Measurements from ENCODE around the gene TBX18. TPM values are rescaled to one million over a fixed set of nuclear protein-coding genes. Genes with fewer than 3 reads are reported as not detected.

Gene TBX18
- total RNA-seq, 1 experiment from 2014 or later: 14.4 TPM

- Histone ChIP-seq H3K4me3 (replicated peaks in 1 of 2; ENCODE audit: low read depth in 1 of 2, low read length in 2 of 2) (no peak overlapping the region), H3K9me2 (ENCODE audit: insufficient read depth) (no peaks in the 10 kb centered on the region), H3K36me3 (ENCODE audit: control insufficient read depth in 1 of 2, insufficient read depth in 2 of 2, low read length in 2 of 2) (no peaks in the 10 kb centered on the region), H2AFZ (ENCODE audit: low read depth, low read length, poor library complexity, severe bottlenecking) (no peak overlapping the region), H3K27me3 (ENCODE audit: insufficient read depth, low read length) (no peaks in the 10 kb centered on the region), H3K27ac (ENCODE audit: low read depth, low read length) (no peak overlapping the region), H3K9ac (ENCODE audit: low read length) (no peak overlapping the region), H3K79me2 (ENCODE audit: insufficient read depth, low read length) (no peaks in the 10 kb centered on the region), H3K9me3 (ENCODE audit: control insufficient read depth in 1 of 2, insufficient read depth in 1 of 2, low read depth in 1 of 2, low read length in 2 of 2) (no peaks in the 10 kb centered on the region), H4K20me1 (ENCODE audit: insufficient read depth) (no peaks in the 10 kb centered on the region), H3K4me2 (ENCODE audit: low read length) (no peak overlapping the region), H3K4me1 (ENCODE audit: control insufficient read depth in 1 of 2, insufficient read depth in 2 of 2, low read length in 2 of 2) (no peaks in the 10 kb centered on the region)
- POLR2A ChIA-PET: no interaction called here
- DNase-seq (ENCODE audit: low read depth, low spot score) (no peak), ATAC-seq (no peak)
- RAD21 ChIA-PET (ENCODE audit: low non-redundant PET in 1 of 2, low total read pairs in 2 of 2, uncharacterized antibody in 2 of 2, unreplicated experiment in 2 of 2): no interaction called here
- TF ChIP-seq POLR2A (IDR thresholded peaks at IDR 0.05; ENCODE audit: borderline replicate concordance, extremely low read depth, insufficient read depth, insufficient read length) (no peak), CTCF (IDR thresholded peaks at IDR 0.05 in 2 of 3, conservative IDR thresholded peaks at IDR 0.05 in 1 of 3; ENCODE audit: borderline replicate concordance in 1 of 3, insufficient read depth in 1 of 3, low read depth in 2 of 3, low read length in 2 of 3) (no peak), YY1 (IDR thresholded peaks at IDR 0.05; ENCODE audit: extremely low read depth, insufficient replicate concordance, low read depth, low read length) (no peak), CEBPB (IDR thresholded peaks at IDR 0.05; ENCODE audit: low read depth) (no peak)
- CTCF ChIA-PET: no interaction called here
- BruUV-seq (replicated peaks): no TSS peak
- intact Hi-C loops (cut with micrococcal nuclease): no loop called here
These were observed 111.3 kb downstream of the TBX18 start for GRCh38 chr6:84653027-84653551.

GRCh38 chr6:84652356-84653026 lies 111.9 kb downstream of the TBX18 start:
- Histone ChIP-seq H3K27ac (ENCODE audit: low read depth, low read length) (no peak overlapping the region), H3K4me1 (ENCODE audit: control insufficient read depth in 1 of 2, insufficient read depth in 2 of 2, low read length in 2 of 2) (no peaks in the 10 kb centered on the region), H3K4me2 (ENCODE audit: low read length) (no peak overlapping the region), H3K4me3 (replicated peaks in 1 of 2; ENCODE audit: low read depth in 1 of 2, low read length in 2 of 2) (no peak overlapping the region), H3K9ac (ENCODE audit: low read length) (no peak overlapping the region), H4K20me1 (ENCODE audit: insufficient read depth) (no peaks in the 10 kb centered on the region), H3K79me2 (ENCODE audit: insufficient read depth, low read length) (no peaks in the 10 kb centered on the region), H3K9me2 (ENCODE audit: insufficient read depth) (no peaks in the 10 kb centered on the region), H3K36me3 (ENCODE audit: control insufficient read depth in 1 of 2, insufficient read depth in 2 of 2, low read length in 2 of 2) (no peaks in the 10 kb centered on the region), H3K27me3 (ENCODE audit: insufficient read depth, low read length) (no peaks in the 10 kb centered on the region), H3K9me3 (ENCODE audit: control insufficient read depth in 1 of 2, insufficient read depth in 1 of 2, low read depth in 1 of 2, low read length in 2 of 2) (no peaks in the 10 kb centered on the region), H2AFZ (ENCODE audit: low read depth, low read length, poor library complexity, severe bottlenecking) (no peak overlapping the region)
- POLR2A ChIA-PET: no interaction called here
- CTCF ChIA-PET: no interaction called here
- no peak for ATAC-seq
- TF ChIP-seq JUND (IDR thresholded peaks at IDR 0.05) (no peak), EZH2phosphoT487 (IDR thresholded peaks at IDR 0.05; ENCODE audit: borderline replicate concordance) (no peak), ELF1 (IDR thresholded peaks at IDR 0.05; ENCODE audit: borderline replicate concordance, low read depth) (no peak), SP1 (IDR thresholded peaks at IDR 0.05; ENCODE audit: low read depth) (no peak), ATF3 (IDR thresholded peaks at IDR 0.05) (no peak), SIN3A (IDR thresholded peaks at IDR 0.05; ENCODE audit: low read depth) (no peak), EGR1 (IDR thresholded peaks at IDR 0.05; ENCODE audit: low read depth) (no peak)
- TF ChIP-seq, protein P1, sequence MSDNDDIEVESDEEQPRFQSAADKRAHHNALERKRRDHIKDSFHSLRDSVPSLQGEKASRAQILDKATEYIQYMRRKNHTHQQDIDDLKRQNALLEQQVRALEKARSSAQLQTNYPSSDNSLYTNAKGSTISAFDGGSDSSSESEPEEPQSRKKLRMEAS (IDR thresholded peaks at IDR 0.05): no peak
- DNase-seq (ENCODE audit: low read depth, low spot score): no peak
- intact Hi-C loops (cut with micrococcal nuclease): no loop called here
- RAD21 ChIA-PET (ENCODE audit: low non-redundant PET in 1 of 2, low total read pairs in 2 of 2, uncharacterized antibody in 2 of 2, unreplicated experiment in 2 of 2): no interaction called here
- BruUV-seq (replicated peaks): no TSS peak

Data from HCT116 (cell line).